Aorta (tissue), 5 donors: ENCODE results near the gene SLC2A13. TPM values are rescaled to one million over a fixed set of nuclear protein-coding genes. Genes with fewer than 3 reads are reported as not detected.
"Not testable (repeated sequence)": the region's sequence is repeated elsewhere in the genome, so short reads cannot be mapped to it uniquely, and the experiment has no call there.

Experiments
- ATAC-seq: fragments of 200-7000 bp; cut with Tn5 transposase; one replicate; pipeline ENCODE4 v1.9.1; 2022; ENCODE audit warnings: moderate library complexity; ENCODE audit not compliant: low FRiP score
- DNase-seq, 2 donors: peaks; one replicate each; pipeline ENCODE4 v3.0.0-alpha.2; 2020
- H3K27ac ChIP-seq, 2 donors: one replicate each; pipeline ENCODE4 v1.5.1; 2013; ENCODE audit warnings: low read length in 2 of 2, mild to moderate bottlenecking in 2 of 2, moderate library complexity in 2 of 2, control low read depth in 1 of 2, inconsistent platforms in 1 of 2, low read depth in 1 of 2
- H3K27me3 ChIP-seq, 2 donors: one replicate each; pipeline ENCODE4 v1.6.1; 2013; ENCODE audit warnings: control low read depth in 1 of 2, low read length in 1 of 2, mild to moderate bottlenecking in 1 of 2, moderate library complexity in 1 of 2; ENCODE audit not compliant: insufficient read depth in 2 of 2, control insufficient read depth in 1 of 2
- H3K36me3 ChIP-seq, 2 donors: one replicate each; pipeline ENCODE4 v1.6.1; 2013; ENCODE audit warnings: control low read depth in 1 of 2, low read length in 1 of 2, mild to moderate bottlenecking in 1 of 2; ENCODE audit not compliant: insufficient read depth in 2 of 2, control insufficient read depth in 1 of 2
- H3K4me1 ChIP-seq, 2 donors: one replicate each; pipeline ENCODE4 v1.6.1; 2013; ENCODE audit warnings: low read length in 2 of 2, control low read depth in 1 of 2, mild to moderate bottlenecking in 1 of 2, moderate library complexity in 1 of 2; ENCODE audit not compliant: insufficient read depth in 2 of 2, control insufficient read depth in 1 of 2
- H3K4me3 ChIP-seq, 2 donors: one replicate each; pipeline ENCODE4 v1.5.1; 2013; ENCODE audit warnings: low read length in 2 of 2, control low read depth in 1 of 2, mild to moderate bottlenecking in 1 of 2
- H3K9me3 ChIP-seq: one replicate; pipeline ENCODE4 v1.6.1; 2013; ENCODE audit warnings: mild to moderate bottlenecking, low read length; ENCODE audit not compliant: control insufficient read depth
- WGBS, 2 donors: extraction: QIAGEN DNeasy Blood & Tissue Kit; methylation state at CpG; one replicate each; pipeline ENCODE4 v1.1.7; 2013; 5-methylcytosine and 5-hydroxymethylcytosine counted together
- intact Hi-C, 2 donors: fragments of 100-400 bp; cut with DNase I; formaldehyde crosslinking; loops; one replicate each; pipeline versions ENCODE4 v1.14.2 to v1.15.0; 2022
- polyA plus RNA-seq, 2 donors: library from polyadenylated mRNA; stranded (reverse); fragments of 200-250 nt; gene quantifications; one replicate each; pipeline ENCODE4 v1.2.3, GENCODE V29; 2013
- total RNA-seq, 2 donors: library from RNA; stranded (reverse); fragmentation: NEBNext Ultra II Directional; extraction: Animal tissue kit (Norgen Biotek cat#: 25700); gene quantifications; one replicate each; pipeline ENCODE4 v1.2.1, GENCODE V29; 2021
- donor health status: healthy with polysubstance abuse.
- donor health status: Bipolar disorder and iron deficiency.
- donor health status: DM: no; HTN: no; CAD: no.
- donor health status: DM: no; HTN: no; CAD: no.
- donor health status: DM: yes; HTN: yes; CAD: no.

SLC2A13 gene
- total and polyA plus RNA-seq, 4 donors: 1.1 to 11.4 (median 5.9) TPM

GRCh38 chr12:39853003-39853402 is 252.9 kb downstream of the SLC2A13 start:
- ATAC-seq (no peak), DNase-seq (no peak)
- Histone ChIP-seq H3K4me3 (no peak overlapping the region), H3K4me1 (no peaks in the 10 kb centered on the region), H3K9me3 (no peaks in the 10 kb centered on the region), H3K36me3 (peaks cover 0 to 2% of the 10 kb centered on the region in 2 donors), H3K27me3 (no peaks in the 10 kb centered on the region), H3K27ac (no peak overlapping the region)
- WGBS, 2 donors: 92 to 96% methylated on average over 2 of the region's 2 CpGs
- intact Hi-C loops: no loop called here

- ATAC-seq (no peak), DNase-seq (no peak)
- Histone ChIP-seq H3K36me3 (peaks cover 0 to 2% of the 10 kb centered on the region in 2 donors), H3K4me1 (no peaks in the 10 kb centered on the region), H3K27me3 (no peaks in the 10 kb centered on the region), H3K9me3 (no peaks in the 10 kb centered on the region), H3K4me3 (no peak overlapping the region), H3K27ac (no peak overlapping the region)
- WGBS, 2 donors: 95 to 100% methylated on average over 1 of the region's 1 CpG
- intact Hi-C loops: no loop called here
These were observed 253.5 kb downstream of the SLC2A13 start for GRCh38 chr12:39852346-39852745.

DNA sequence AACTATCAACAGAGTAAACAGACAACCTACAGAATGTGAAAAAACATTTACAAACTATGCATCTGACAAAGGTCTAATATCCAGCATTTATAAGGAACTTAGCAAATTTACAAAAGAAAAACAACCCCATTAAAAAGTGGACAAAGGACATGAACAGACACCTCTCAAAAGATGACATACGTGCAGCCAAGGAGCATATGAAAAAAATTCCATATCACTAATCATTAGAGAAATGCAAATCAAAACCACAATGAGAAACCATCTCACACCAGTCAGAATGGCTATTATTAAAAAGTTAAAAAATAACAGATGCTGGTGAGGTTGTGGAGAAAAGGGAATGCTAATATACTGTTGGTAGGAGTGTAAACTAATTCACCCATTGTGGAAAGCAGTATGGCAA is 257.7 kb downstream of the SLC2A13 start:
- DNase-seq, H3K27ac ChIP-seq, intact Hi-C loops, H3K36me3 ChIP-seq, ATAC-seq, H3K4me1 ChIP-seq, H3K4me3 ChIP-seq, H3K9me3 ChIP-seq, H3K27me3 ChIP-seq: not testable (repeated sequence)
- 93 to 97% methylated on average over 1 of the region's 1 CpG for WGBS, 2 donors

GRCh38 chr12:39846971-39847650 is 258.8 kb downstream of the SLC2A13 start:
- no peak overlapping the region for H3K27ac ChIP-seq
- ATAC-seq: no peak
- intact Hi-C loops: no loop called here
- no peaks in the 10 kb centered on the region for H3K9me3 ChIP-seq
- no peak overlapping the region for H3K4me3 ChIP-seq
- WGBS, 2 donors: 67 to 70% methylated on average over 2 of the region's 2 CpGs
- H3K4me1 ChIP-seq: no peaks in the 10 kb centered on the region
- H3K36me3 ChIP-seq: no peaks in the 10 kb centered on the region
- no peak for DNase-seq
- no peaks in the 10 kb centered on the region for H3K27me3 ChIP-seq

GRCh38 chr12:39846304-39846703 is 259.6 kb downstream of the SLC2A13 start:
- Histone ChIP-seq H3K36me3 (no peaks in the 10 kb centered on the region), H3K9me3 (no peaks in the 10 kb centered on the region), H3K27me3 (no peaks in the 10 kb centered on the region), H3K4me1 (no peaks in the 10 kb centered on the region), H3K4me3 (no peak overlapping the region), H3K27ac (no peak overlapping the region)
- intact Hi-C loops: no loop called here
- 87 to 88% methylated on average over 2 of the region's 2 CpGs for WGBS, 2 donors
- ATAC-seq: no peak
- DNase-seq: no peak

- Histone ChIP-seq H3K4me1 (no peaks in the 10 kb centered on the region), H3K4me3 (no peak overlapping the region), H3K27ac (no peak overlapping the region), H3K9me3 (no peaks in the 10 kb centered on the region), H3K36me3 (no peaks in the 10 kb centered on the region), H3K27me3 (no peaks in the 10 kb centered on the region)
- no peak for ATAC-seq
- intact Hi-C loops: no loop called here
- WGBS, 2 donors: 85 to 90% methylated on average over 2 of the region's 2 CpGs
- no peak for DNase-seq
These were observed 265.5 kb downstream of the SLC2A13 start for GRCh38 chr12:39840422-39840821.

DNA sequence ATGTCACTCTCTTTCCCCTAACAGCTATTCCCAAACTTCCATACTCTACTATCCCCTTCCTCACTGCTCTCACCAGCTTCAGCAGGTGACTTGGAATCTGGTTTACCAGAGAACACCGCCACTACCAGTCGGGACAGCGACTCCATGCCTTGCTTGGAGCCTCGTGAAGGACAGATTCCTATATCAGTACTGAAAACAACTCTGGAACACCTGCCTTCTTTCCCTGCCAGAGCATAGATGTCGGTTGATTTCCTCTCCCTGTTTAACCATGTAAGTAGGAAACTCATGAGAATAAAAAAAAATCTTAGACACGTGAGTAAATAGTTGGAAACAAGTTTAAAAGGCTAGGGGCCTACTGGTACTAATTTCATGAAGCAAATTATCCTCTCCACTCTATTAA is 266.8 kb downstream of the SLC2A13 start:
- H3K4me3 ChIP-seq: no peak overlapping the region
- ATAC-seq (no peak), DNase-seq (no peak)
- H3K36me3 ChIP-seq: no peaks in the 10 kb centered on the region
- H3K4me1 ChIP-seq: no peaks in the 10 kb centered on the region
- intact Hi-C loops: no loop called here
- WGBS, 2 donors: 94% methylated on average over 6 of the region's 6 CpGs
- H3K9me3 ChIP-seq: no peaks in the 10 kb centered on the region
- H3K27me3 ChIP-seq: no peaks in the 10 kb centered on the region
- no peak overlapping the region for H3K27ac ChIP-seq

DNA sequence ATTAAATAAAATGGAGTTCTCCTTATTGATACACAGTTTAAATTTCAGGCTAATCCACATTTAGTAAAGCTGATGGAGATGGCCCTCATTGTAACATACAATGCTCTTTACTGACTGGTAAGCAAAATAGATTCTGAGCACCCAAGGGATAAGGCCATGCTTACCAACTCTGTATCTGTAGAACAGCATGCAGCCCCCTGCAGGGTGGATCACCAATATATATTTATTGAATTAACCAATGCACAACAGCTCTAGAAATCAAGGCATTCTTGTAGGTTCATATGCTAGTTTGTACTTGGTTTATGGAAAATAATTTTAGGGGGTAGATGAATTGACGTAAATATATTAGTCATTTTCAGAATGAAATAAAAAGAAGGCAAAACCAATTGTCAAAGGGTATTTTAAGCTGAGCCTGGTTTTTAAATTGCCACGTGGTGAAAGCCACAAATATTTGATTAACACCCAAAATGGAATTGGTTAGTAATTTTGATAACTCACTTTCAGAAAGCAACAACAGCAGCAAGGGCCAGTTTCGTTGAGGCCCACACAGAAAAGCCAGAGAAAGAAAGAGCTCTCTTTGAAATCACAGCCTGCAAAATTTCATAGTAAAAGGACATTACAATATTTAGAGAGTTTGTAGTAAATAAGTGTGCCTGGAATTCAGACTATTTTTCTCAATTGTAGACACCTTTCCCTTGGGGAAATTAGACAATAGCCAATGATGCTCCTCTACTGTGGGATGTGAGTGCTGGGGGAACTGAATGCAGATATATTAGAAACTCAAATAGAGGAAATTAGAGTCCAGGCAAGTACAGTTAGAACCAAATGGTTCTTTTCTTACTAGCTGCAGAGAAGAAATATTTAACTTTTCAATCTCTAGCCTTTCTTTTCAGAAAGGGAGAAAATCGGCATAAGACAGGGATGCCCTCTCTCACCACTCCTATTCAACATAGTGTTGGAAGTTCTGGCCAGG is 270.1 kb downstream of the SLC2A13 start:
- Histone ChIP-seq H3K27ac (no peak overlapping the region), H3K36me3 (no peaks in the 10 kb centered on the region), H3K27me3 (no peaks in the 10 kb centered on the region), H3K4me3 (no peak overlapping the region), H3K4me1 (no peaks in the 10 kb centered on the region), H3K9me3 (no peaks in the 10 kb centered on the region)
- intact Hi-C loops: no loop called here
- WGBS, 2 donors: 87 to 88% methylated on average over 4 of the region's 4 CpGs
- no peak for DNase-seq
- no peak for ATAC-seq
